Prostate gland (tissue), 2 donors: Measurements from ENCODE around the gene FARP2.

Source experiments
- POLR2AphosphoS5 ChIP-seq: sonication (generic); formaldehyde crosslinking; IDR thresholded peaks from one replicate; pipeline ENCODE4 v1.6.1; 2017; ENCODE audit warnings: antibody characterized with exemption
- TF ChIP-seq, protein P1 (sequence below), 4 experiments: fragments of 200-600 bp in 2 of 4; fragments of 450-650 bp in 2 of 4; sonication (generic) in 2 of 4; IDR thresholded peaks; 1 replicate in 3 of 4; 2 replicates in 1 of 4; pipeline ENCODE4 v1.5.1; 2016 to 2019; ENCODE audit warnings: antibody characterized with exemption in 4 of 4, mild to moderate bottlenecking in 2 of 4, moderate library complexity in 2 of 4

DNA sequence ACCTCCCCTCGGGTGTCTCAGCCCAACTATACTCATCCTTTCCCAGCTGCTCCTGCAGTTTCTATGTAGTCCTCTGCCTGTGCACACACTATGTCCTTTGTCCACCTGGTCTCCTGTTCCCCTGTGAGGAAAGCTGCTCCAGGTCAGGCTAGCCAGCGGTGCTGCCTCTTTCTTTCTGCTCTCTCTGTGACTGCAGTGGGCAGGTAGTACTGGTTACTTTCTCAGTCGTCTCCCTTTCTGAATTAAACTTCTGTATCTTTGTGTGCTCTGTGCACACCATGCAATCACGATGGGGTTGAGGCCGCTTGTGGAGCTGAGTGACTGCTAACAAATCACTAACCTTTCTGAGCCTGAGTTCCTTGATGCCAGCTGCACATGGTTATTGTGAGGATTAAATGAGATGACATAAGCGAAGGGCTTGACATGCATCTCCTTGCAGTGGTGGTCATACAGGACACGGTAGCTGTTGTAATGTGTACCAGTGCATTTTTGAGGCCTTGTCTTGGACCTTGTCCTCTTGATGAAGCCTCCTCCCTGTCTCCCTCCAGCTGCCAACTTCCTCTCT, 3.5 kb downstream of the FARP2 start:
- TF ChIP-seq, protein P1, sequence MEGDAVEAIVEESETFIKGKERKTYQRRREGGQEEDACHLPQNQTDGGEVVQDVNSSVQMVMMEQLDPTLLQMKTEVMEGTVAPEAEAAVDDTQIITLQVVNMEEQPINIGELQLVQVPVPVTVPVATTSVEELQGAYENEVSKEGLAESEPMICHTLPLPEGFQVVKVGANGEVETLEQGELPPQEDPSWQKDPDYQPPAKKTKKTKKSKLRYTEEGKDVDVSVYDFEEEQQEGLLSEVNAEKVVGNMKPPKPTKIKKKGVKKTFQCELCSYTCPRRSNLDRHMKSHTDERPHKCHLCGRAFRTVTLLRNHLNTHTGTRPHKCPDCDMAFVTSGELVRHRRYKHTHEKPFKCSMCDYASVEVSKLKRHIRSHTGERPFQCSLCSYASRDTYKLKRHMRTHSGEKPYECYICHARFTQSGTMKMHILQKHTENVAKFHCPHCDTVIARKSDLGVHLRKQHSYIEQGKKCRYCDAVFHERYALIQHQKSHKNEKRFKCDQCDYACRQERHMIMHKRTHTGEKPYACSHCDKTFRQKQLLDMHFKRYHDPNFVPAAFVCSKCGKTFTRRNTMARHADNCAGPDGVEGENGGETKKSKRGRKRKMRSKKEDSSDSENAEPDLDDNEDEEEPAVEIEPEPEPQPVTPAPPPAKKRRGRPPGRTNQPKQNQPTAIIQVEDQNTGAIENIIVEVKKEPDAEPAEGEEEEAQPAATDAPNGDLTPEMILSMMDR (IDR thresholded peaks at IDR 0.05), result no peak
- TF ChIP-seq POLR2AphosphoS5, result no peak
